DND-41 (cell line): ENCODE results near the gene STK4.

Experiments
- ATAC-seq: fragments of 200-7000 bp; cut with Tn5 transposase; 3 replicates; pipeline ENCODE4 v1.9.1; 2021; ENCODE audit warnings: low read depth; ENCODE audit not compliant: insufficient read depth
- DNase-seq: peaks from one replicate; pipeline ENCODE4 v3.0.0-alpha.2; 2020
- H2AFZ ChIP-seq: 2 replicates; pipeline ENCODE4 v1.6.0; 2012; ENCODE audit warnings: low read depth, low read length
- H3K27ac ChIP-seq: 2 replicates; pipeline ENCODE4 v1.5.1; 2012; ENCODE audit warnings: low read length, inconsistent platforms
- H3K27me3 ChIP-seq: fragments of 200-600 bp; sonication (generic); 2 replicates; pipeline ENCODE4 v1.6.0; 2012; ENCODE audit warnings: low read length, mild to moderate bottlenecking, inconsistent platforms; ENCODE audit not compliant: insufficient read depth, poor library complexity
- H3K36me3 ChIP-seq: 2 replicates; pipeline ENCODE4 v1.5.1; 2012; ENCODE audit warnings: low read length, inconsistent platforms; ENCODE audit not compliant: insufficient read depth
- H3K4me1 ChIP-seq: 2 replicates; pipeline ENCODE4 v1.5.1; 2012; ENCODE audit warnings: mild to moderate bottlenecking, low read length; ENCODE audit not compliant: insufficient read depth
- H3K4me2 ChIP-seq: 2 replicates; pipeline ENCODE4 v1.6.0; 2012; ENCODE audit warnings: mild to moderate bottlenecking, moderate library complexity, low read length, inconsistent platforms; ENCODE audit not compliant: insufficient read depth
- H3K4me3 ChIP-seq, 2 experiments: fragments of 200-600 bp in 1 of 2; shearing (Covaris generic) in 1 of 2; 2 replicates each; pipeline ENCODE4 v1.5.1; 2012 to 2016; ENCODE audit warnings: inconsistent platforms in 2 of 2, low read length in 2 of 2, mild to moderate bottlenecking in 2 of 2, low read depth in 1 of 2, moderate library complexity in 1 of 2
- H3K79me2 ChIP-seq: 2 replicates; pipeline ENCODE4 v1.6.0; 2012; ENCODE audit warnings: low read length, inconsistent platforms; ENCODE audit not compliant: insufficient read depth
- H3K9ac ChIP-seq: 2 replicates; pipeline ENCODE4 v1.6.0; 2012; ENCODE audit warnings: low read depth, mild to moderate bottlenecking, inconsistent platforms, low read length, moderate library complexity
- H3K9me3 ChIP-seq: 2 replicates; pipeline ENCODE4 v1.5.1; 2012; ENCODE audit warnings: low read length, moderate library complexity, mild to moderate bottlenecking, inconsistent platforms; ENCODE audit not compliant: insufficient read depth, severe bottlenecking
- H4K20me1 ChIP-seq: 2 replicates; pipeline ENCODE4 v1.6.0; 2012; ENCODE audit warnings: low read length; ENCODE audit not compliant: insufficient read depth
- EZH2 ChIP-seq: IDR thresholded peaks from 3 replicates; pipeline ENCODE4 v1.6.1; 2012; ENCODE audit warnings: borderline replicate concordance, low read depth, mild to moderate bottlenecking, moderate library complexity, low read length, inconsistent platforms; ENCODE audit not compliant: severe bottlenecking
- TF ChIP-seq, protein P1 (sequence below): IDR thresholded peaks from 2 replicates; pipeline ENCODE4 v1.5.1; 2012; ENCODE audit warnings: borderline replicate concordance, low read length, moderate library complexity, mild to moderate bottlenecking; ENCODE audit not compliant: poor library complexity, severe bottlenecking; ENCODE audit errors: extremely low read depth

Gene STK4

DNA sequence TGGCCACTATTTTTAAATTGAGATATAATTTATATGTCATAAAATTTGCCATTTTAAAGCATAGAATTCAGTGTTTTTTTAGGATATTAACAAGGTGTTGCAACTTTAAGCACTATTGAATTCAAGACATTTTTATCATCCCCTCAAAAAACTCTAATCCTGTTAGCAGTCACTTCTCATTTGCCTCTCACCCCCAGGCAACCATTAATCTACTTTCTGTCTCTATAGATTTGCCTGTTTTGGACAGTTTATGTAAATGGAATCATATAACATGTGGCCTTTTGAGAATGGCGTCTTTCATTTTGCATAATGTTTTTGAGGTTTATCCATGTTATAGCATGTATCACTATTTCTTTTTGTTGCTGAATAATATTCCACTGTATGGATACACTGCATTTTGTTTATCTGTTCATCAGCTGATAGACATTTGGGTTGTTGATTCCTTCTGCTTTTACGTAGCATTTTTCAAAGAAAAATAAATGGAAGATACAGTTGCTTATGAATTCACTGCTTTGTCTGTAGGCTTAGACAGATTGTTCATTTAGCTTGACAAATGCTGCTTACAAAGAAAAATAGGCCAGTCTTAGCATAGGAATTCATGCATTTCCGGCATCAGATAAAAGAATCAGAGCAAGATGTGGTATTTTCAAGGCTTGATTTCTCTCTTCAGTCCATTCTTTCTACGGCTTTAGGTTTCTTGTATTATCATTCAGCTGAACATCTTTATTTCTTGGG, 52.9 kb downstream of the STK4 start:
- DNase-seq (no peak), ATAC-seq (no peak)
- no peaks in the 10 kb centered on the region for H3K9me3 ChIP-seq
- H3K36me3 ChIP-seq, result peaks cover 72% of the 10 kb centered on the region
- H2AFZ ChIP-seq, result no peak overlapping the region
- no peaks in the 10 kb centered on the region; the same call in 1 of the 2 replicates for H3K79me2 ChIP-seq
- no peaks in the 10 kb centered on the region for H3K27me3 ChIP-seq
- TF ChIP-seq, protein P1, sequence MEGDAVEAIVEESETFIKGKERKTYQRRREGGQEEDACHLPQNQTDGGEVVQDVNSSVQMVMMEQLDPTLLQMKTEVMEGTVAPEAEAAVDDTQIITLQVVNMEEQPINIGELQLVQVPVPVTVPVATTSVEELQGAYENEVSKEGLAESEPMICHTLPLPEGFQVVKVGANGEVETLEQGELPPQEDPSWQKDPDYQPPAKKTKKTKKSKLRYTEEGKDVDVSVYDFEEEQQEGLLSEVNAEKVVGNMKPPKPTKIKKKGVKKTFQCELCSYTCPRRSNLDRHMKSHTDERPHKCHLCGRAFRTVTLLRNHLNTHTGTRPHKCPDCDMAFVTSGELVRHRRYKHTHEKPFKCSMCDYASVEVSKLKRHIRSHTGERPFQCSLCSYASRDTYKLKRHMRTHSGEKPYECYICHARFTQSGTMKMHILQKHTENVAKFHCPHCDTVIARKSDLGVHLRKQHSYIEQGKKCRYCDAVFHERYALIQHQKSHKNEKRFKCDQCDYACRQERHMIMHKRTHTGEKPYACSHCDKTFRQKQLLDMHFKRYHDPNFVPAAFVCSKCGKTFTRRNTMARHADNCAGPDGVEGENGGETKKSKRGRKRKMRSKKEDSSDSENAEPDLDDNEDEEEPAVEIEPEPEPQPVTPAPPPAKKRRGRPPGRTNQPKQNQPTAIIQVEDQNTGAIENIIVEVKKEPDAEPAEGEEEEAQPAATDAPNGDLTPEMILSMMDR, result no peak
- TF ChIP-seq EZH2, result no peak
- H3K4me1 ChIP-seq, result no peaks in the 10 kb centered on the region
- H4K20me1 ChIP-seq, result no peaks in the 10 kb centered on the region
- H3K4me2 ChIP-seq, result no peak overlapping the region
- no peak overlapping the region for H3K9ac ChIP-seq
- H3K4me3 ChIP-seq, result no peak overlapping the region
- no peak overlapping the region for H3K27ac ChIP-seq

DNA sequence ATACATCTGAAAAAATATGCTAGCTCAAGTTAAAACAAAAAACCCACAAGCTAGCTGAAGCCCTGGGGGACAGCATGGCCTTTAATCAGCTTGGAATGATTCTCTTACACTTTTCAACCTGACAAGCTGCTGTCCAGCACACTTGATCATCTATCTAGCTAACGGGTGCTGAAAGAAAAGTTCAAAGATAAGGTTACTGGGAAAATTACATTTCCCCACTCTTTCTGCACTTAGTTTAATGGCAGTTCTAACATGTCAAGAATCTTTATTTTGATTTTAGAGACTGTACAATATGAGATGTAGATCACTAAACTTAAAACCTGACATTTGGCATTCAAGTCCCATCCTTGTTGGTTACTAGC, 53.4 kb downstream of the STK4 start:
- no peaks in the 10 kb centered on the region for H3K9me3 ChIP-seq
- H4K20me1 ChIP-seq, result no peaks in the 10 kb centered on the region
- no peak overlapping the region for H3K27ac ChIP-seq
- no peaks in the 10 kb centered on the region for H3K27me3 ChIP-seq
- H2AFZ ChIP-seq, result no peak overlapping the region
- no peak for TF ChIP-seq EZH2
- TF ChIP-seq, protein P1, result no peak
- no peak overlapping the region for H3K4me2 ChIP-seq
- H3K4me3 ChIP-seq, result no peak overlapping the region
- no peaks in the 10 kb centered on the region; the same call in 1 of the 2 replicates for H3K79me2 ChIP-seq
- ATAC-seq (no peak), DNase-seq (no peak)
- no peaks in the 10 kb centered on the region for H3K4me1 ChIP-seq
- H3K9ac ChIP-seq, result no peak overlapping the region
- peaks cover 72% of the 10 kb centered on the region for H3K36me3 ChIP-seq

DNA sequence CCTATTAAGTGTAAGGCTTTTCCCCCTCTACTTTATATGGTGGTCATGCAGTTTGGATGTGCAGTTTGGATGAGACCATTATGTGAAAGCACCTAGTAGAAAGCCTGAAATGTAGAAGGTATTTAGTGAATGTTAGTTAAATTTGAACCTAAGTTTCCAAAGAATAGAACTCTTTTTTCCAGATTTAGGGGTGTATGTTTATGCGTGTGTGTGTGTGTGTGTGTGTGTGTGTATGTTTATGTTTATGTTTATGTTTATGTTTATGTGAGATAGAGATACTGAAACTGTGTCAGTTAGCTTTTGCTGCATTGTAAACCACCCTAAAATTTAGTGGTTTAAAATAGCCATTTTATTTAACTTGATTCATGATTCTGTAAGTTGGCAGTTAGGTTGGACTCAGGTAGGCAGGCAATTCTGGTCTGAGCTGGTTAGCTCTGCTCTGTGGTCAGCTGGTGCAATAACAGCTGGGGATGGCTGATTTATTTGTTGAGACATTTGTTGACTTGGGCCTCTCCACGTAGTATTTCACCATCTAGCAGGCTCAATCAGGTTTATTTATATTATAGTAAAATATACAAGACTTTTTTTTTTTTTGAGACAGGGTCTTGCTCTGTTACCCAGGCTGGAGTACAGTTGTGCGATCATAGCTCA, 54.0 kb downstream of the STK4 start:
- no peak overlapping the region for H3K4me3 ChIP-seq
- peaks cover 72% of the 10 kb centered on the region for H3K36me3 ChIP-seq
- DNase-seq (no peak), ATAC-seq (no peak)
- no peaks in the 10 kb centered on the region for H3K27me3 ChIP-seq
- H3K27ac ChIP-seq, result no peak overlapping the region
- no peak overlapping the region for H2AFZ ChIP-seq
- H3K9me3 ChIP-seq, result no peaks in the 10 kb centered on the region
- no peaks in the 10 kb centered on the region for H3K4me1 ChIP-seq
- TF ChIP-seq, protein P1, result no peak
- no peak overlapping the region for H3K9ac ChIP-seq
- no peak overlapping the region for H3K4me2 ChIP-seq
- no peaks in the 10 kb centered on the region for H4K20me1 ChIP-seq
- no peaks in the 10 kb centered on the region; the same call in 1 of the 2 replicates for H3K79me2 ChIP-seq
